Measurements from ENCODE around the gene EML4. TPM values are rescaled to one million over a fixed set of nuclear protein-coding genes. Genes with fewer than 3 reads are reported as not detected.
A peak's percentile ranks its signal among the peaks of the same experiment; 100 is the strongest.

Gene EML4
- total RNA-seq, 2 donors from 2014 or later, result 32.8 to 59.9 TPM

DNA sequence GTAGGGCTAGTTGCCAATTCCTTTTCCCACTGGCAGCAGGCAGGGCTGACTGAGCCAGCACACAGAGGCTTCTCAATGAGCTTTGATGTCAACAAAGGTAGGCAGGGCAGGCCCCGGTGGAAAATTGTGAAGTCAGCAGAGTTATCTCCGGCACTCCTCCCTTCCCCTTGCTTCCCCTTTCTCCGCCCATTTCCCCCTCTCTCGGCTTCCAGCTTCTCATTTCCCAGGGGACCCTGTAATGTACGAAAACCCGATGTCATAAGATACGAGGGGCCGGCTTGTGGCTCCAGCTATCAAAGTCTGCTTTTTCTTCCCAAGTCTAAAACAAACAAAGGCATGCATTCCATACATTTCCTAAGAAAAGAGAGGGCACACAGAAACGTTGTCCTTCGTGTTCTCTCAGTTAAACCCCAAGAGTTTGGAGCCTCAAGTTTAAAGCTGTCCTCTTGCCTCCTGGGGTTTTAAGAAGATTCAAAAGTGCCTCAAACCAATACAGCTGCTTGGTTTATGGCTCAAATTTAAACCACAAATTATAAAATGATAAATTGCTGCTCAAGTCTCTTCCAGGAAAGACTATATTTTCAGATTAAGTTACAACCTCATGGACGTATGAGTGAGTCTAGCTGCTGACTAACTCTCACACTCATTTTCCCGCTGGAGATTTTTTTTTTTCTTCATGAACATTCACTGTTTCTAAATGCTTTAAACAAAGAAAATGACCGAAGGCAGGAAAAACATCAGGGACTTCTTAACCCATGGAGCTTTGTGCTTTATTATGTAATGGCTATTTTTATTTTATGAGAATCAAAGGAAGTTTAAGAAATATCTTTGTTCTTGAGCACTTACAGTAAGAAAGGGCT is 27.2 kb upstream of the EML4 start:
- DNase-seq (ENCODE audit: low spot score) (no peak), ATAC-seq (ENCODE audit: insufficient number of reproducible peaks, low FRiP score, low read depth) (peak; percentile 45)
- Histone ChIP-seq H3K4me1 (ENCODE audit: control insufficient read depth in 1 of 2, low read depth in 2 of 2) (peaks cover 22 to 45% of the 10 kb centered on the region in 2 donors), H3K27ac (peak overlapping the region; percentile 52 to 61), H3K36me3 (no peaks in the 10 kb centered on the region), H3K9me3 (no peaks in the 10 kb centered on the region), H3K4me3 (peak overlapping the region; percentile 57), H3K27me3 (replicated peaks; ENCODE audit: insufficient read depth) (no peaks in the 10 kb centered on the region)
- TF ChIP-seq, protein P1, sequence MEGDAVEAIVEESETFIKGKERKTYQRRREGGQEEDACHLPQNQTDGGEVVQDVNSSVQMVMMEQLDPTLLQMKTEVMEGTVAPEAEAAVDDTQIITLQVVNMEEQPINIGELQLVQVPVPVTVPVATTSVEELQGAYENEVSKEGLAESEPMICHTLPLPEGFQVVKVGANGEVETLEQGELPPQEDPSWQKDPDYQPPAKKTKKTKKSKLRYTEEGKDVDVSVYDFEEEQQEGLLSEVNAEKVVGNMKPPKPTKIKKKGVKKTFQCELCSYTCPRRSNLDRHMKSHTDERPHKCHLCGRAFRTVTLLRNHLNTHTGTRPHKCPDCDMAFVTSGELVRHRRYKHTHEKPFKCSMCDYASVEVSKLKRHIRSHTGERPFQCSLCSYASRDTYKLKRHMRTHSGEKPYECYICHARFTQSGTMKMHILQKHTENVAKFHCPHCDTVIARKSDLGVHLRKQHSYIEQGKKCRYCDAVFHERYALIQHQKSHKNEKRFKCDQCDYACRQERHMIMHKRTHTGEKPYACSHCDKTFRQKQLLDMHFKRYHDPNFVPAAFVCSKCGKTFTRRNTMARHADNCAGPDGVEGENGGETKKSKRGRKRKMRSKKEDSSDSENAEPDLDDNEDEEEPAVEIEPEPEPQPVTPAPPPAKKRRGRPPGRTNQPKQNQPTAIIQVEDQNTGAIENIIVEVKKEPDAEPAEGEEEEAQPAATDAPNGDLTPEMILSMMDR (IDR thresholded peaks at IDR 0.05), result no peak

DNA sequence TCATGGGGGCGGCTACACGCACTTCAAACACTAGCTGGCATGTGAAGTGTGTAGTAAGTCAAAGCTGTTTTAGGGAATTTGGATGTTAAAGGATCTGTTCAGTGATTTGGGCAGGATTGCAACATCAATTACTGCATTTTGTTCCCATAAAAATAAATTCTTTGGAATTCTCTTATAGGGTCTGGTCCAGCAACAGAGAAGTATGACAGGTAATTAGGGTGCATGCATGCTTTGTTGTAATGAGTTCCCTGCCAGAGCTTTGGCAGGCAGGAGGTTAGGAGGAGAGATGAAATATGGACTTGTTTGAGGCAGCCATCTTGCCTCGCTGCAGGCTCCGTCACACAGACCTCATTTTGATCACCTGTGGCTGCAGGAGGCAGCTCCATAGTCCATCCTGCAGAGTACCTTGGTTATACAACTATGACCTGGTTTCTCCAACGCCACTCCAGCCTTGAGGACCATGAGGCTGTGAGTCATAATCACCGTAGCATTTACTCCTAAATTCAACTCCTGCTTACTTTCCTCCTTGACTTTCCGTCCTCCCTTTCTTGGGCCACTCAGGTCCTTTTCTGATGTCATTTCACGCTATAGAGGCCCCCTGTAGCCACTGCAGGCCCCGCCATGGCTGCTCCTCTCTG is 26.5 kb upstream of the EML4 start:
- H3K4me1 ChIP-seq (ENCODE audit: control insufficient read depth in 1 of 2, low read depth in 2 of 2), result peaks cover 25 to 52% of the 10 kb centered on the region in 2 donors
- peak overlapping the region in 1 of 2 donors; percentile 52 for H3K27ac ChIP-seq
- no peak for ATAC-seq (ENCODE audit: insufficient number of reproducible peaks, low FRiP score, low read depth)
- H3K9me3 ChIP-seq, result no peaks in the 10 kb centered on the region
- TF ChIP-seq, protein P1 (IDR thresholded peaks at IDR 0.05), result no peak
- H3K27me3 ChIP-seq (replicated peaks; ENCODE audit: insufficient read depth), result no peaks in the 10 kb centered on the region
- H3K4me3 ChIP-seq, result peak overlapping the region; percentile 57
- no peaks in the 10 kb centered on the region for H3K36me3 ChIP-seq
- no peak for DNase-seq (ENCODE audit: low spot score)

DNA sequence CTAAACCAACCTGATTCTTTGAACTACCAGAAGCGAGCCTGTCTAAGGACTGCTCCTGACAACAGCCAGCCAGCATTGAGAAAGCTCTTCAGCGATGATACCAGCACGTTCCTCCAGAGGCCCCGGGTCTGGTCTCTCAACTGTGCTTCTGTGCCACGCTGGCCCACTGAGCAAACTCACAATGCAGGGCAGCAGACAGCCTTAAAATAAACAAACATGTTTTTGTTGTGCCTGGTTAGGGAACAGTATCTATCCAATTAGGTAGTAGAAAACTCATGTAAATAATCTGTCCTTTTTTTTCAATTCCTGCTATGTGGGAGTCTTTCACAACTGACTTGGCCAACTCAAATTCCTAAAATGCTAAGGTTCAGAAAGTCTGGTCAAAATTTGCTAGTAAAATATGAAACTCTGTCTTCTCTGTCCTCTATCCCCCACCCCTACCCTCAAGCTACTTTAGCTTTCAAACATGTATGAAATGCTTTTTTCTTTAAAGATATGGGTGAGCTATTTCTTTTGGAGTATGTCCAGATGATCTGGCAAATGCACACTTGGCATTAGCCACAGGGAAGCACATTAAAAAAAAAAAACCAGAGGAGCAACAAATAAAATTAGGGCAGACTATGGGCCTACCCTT is 21.4 kb upstream of the EML4 start:
- H3K36me3 ChIP-seq, result no peaks in the 10 kb centered on the region
- peaks cover 16 to 47% of the 10 kb centered on the region in 2 donors for H3K4me1 ChIP-seq (ENCODE audit: control insufficient read depth in 1 of 2, low read depth in 2 of 2)
- H3K27ac ChIP-seq, result peak overlapping the region; percentile 19 to 59
- DNase-seq (ENCODE audit: low spot score) (no peak), ATAC-seq (ENCODE audit: insufficient number of reproducible peaks, low FRiP score, low read depth) (no peak)
- H3K4me3 ChIP-seq, result no peak overlapping the region
- H3K9me3 ChIP-seq, result no peaks in the 10 kb centered on the region
- H3K27me3 ChIP-seq (replicated peaks; ENCODE audit: insufficient read depth), result no peaks in the 10 kb centered on the region
- TF ChIP-seq, protein P1 (IDR thresholded peaks at IDR 0.05), result no peak

- Histone ChIP-seq H3K4me1 (ENCODE audit: control insufficient read depth in 1 of 2, low read depth in 2 of 2) (peaks cover 13 to 42% of the 10 kb centered on the region in 2 donors), H3K27ac (peak overlapping the region in 1 of 2 donors; percentile 13), H3K4me3 (no peak overlapping the region), H3K27me3 (replicated peaks; ENCODE audit: insufficient read depth) (no peaks in the 10 kb centered on the region), H3K9me3 (no peaks in the 10 kb centered on the region), H3K36me3 (no peaks in the 10 kb centered on the region)
- DNase-seq (ENCODE audit: low spot score), result no peak
- ATAC-seq (ENCODE audit: insufficient number of reproducible peaks, low FRiP score, low read depth), result no peak
- TF ChIP-seq, protein P1 (IDR thresholded peaks at IDR 0.05), result no peak
These were observed 19.0 kb upstream of the EML4 start for GRCh38 chr2:42150159-42150558.
